HG03039 (cell line): ENCODE results near the gene PDLIM5.
"Not testable (repeated sequence)": the region's sequence is repeated elsewhere in the genome, so short reads cannot be mapped to it uniquely, and the experiment has no call there.

ENCODE experiments used
- ATAC-seq: cut with Tn5 transposase; IDR thresholded peaks from one replicate; pipeline ENCODE4 v1.9.1; 2021; ENCODE audit warnings: mild to moderate bottlenecking, moderate library complexity; ENCODE audit not compliant: unreplicated experiment

PDLIM5 gene

DNA sequence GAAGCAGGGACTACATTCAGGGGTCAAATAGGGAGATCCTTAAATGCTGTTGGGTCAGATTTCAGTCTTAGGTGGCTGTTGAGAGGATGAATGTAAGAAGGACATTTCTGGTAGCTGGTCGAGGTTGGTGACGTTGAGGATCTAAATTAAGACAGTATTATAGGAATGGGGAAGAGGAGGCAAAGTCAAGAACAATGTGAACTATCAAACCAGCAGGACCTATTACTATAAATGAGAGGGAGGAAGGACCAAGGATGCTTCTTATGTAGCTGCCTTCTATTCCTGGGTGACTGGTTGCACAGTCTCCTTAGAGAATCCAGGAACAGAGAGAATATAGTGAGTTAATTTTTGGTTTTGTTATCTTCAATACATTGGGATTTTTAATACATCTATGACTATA lies 187.6 kb downstream of the PDLIM5 start:
- ATAC-seq, result no peak

DNA sequence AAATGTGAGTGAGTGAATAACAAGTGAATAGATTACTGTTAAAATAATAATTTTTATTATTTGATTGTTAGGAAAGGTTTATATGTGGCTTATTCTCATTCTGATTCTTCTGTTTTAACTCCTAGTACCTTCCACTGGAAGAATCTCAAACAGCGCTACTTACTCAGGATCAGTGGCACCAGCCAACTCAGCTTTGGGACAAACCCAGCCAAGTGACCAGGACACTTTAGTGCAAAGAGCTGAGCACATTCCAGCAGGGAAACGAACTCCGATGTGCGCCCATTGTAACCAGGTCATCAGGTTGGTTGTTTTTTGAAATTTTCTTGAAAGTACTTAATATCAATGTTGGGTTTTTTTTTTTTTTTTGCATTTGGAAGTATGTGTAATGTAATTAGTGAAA lies 188.4 kb downstream of the PDLIM5 start:
- ATAC-seq, result no peak

DNA sequence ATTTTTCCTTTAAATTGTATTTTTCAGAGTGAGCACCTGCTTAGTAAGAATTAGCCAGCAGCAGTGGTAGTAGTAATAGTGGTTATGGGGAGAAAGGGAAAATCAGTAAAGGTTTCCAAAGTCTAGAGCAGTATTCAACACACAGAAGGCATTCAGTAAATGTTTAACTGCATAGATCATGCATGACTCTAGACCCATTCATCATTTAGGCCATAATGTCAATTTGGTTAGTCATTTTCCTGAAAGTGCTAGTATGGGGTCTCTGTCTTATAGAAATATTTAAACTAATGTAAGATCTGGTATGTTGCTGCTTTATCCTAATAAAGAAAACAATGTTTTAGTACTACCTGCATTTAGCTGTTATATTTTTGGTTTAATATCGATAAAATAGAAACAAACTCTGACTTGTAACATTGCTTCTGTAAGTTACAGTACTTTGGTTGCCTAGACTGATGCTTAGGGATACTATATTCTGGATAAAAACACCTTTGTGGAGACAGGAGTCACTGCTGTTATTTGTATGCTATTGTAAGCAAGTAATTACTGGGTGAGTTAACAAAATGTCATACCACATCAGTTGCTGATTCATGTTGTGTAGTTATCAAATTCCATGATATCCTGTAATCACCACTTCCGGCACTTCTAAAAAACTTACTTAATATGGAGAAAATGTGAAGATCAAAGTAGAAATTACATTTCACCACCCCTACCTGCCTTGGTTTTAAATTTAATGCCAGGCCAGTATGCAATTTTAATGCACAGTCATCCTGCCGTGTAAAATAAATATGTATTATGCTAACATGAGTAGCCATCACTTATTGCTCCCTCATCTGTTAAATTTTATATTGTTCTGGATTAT lies 190.2 kb downstream of the PDLIM5 start:
- no peak for ATAC-seq

DNA sequence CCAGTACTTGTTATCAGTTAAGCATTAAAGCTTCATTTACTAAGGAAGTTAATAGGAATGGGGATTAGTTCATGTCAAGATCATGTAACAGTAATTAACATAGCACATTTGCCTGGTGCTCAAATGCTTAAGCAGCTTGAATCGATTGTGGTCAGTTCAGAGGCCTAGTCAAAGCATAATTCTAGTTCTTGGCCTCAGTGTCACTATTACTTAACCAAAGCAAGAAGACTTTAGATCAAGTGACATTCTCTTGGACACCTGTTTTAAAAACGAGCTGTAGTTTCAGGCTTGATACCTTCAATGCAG lies 190.8 kb downstream of the PDLIM5 start:
- no peak for ATAC-seq

- no peak for ATAC-seq
Observed at GRCh38 chr4:94648699-94649098, 197.0 kb downstream of the PDLIM5 start.

DNA sequence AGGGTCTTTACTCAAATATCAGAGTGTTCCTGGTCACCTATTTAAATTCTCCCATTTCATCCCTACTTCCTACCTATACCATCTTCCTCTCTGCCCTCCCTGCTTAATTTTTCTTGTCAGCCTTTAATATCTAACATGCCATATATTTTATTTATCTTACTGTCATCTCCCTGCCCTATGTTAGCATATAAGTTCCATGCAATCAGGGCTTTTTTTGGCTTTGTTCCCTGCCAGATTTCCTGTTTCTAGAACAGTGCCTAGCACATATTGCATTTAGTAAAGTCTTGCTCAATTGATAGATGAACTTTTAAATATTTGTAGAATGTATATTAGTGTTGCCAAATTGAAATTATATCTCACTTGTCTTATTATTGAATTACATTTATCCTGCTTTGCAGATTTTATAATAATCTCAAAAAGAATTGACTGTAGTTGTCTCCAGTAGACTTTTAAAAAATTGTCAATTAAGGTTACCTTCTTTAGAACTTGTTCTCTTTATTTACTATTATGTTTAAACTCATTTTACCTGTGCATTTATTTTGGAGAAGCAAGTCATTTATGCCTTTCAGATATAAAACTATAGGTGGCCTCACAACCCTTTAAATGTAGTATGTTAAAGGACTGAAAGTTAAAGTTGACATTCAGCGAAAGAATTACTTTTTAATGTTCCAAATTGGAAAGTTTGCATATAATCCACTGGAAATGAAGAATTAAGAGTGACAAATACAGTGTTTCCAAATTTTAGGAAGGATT lies 197.8 kb downstream of the PDLIM5 start:
- no peak for ATAC-seq

- ATAC-seq, result no peak
Observed at GRCh38 chr4:94650134-94650495, 198.4 kb downstream of the PDLIM5 start.

- no peak for ATAC-seq
Observed at GRCh38 chr4:94650690-94651089, 198.9 kb downstream of the PDLIM5 start.

GRCh38 chr4:94653095-94653649 lies 201.4 kb downstream of the PDLIM5 start:
- ATAC-seq, result no peak

GRCh38 chr4:94653984-94654609 lies 202.4 kb downstream of the PDLIM5 start:
- no peak for ATAC-seq

DNA sequence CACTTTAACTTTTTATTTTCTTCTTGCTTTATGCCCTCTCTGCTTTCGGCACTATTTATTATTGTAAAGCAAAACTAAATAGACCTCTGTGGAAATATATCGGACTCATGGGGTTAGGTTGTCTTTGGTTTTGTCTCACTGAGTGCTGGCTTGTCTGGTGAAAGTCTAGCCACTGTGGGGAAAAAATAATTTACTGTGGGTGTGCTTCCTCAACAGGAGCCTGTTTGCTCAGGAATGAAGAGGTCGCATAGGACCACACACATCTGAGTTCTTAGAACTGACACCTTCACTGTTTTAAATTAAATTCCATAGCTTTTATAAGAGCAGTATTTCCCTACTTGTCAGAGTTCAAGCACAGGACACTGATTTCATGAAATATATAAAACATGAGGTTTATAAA lies 203.0 kb downstream of the PDLIM5 start:
- no peak for ATAC-seq

- no peak for ATAC-seq
Observed at GRCh38 chr4:94660614-94661013, 208.9 kb downstream of the PDLIM5 start.

DNA sequence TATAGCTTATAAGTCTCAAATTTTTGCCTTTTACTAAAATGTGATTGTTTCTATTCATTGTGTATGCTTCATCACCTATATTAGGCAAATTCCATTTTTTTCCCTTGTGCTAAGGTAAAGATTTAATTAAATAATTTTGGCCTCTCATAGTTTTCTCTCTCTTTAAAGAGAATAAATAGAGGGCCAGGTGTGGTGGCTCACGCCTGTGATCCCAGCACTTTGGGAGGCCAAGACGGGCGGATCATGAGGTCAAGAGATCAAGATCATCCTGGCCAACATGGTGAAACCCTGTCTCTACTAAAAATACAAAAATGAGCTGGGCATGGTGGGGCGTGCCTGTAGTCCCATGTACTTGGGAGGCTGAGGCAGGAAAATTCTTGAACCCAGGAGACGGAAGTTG lies 213.3 kb downstream of the PDLIM5 start:
- ATAC-seq, result not testable (repeated sequence)

GRCh38 chr4:94665500-94666404 lies 214.0 kb downstream of the PDLIM5 start:
- ATAC-seq, result no peak

DNA sequence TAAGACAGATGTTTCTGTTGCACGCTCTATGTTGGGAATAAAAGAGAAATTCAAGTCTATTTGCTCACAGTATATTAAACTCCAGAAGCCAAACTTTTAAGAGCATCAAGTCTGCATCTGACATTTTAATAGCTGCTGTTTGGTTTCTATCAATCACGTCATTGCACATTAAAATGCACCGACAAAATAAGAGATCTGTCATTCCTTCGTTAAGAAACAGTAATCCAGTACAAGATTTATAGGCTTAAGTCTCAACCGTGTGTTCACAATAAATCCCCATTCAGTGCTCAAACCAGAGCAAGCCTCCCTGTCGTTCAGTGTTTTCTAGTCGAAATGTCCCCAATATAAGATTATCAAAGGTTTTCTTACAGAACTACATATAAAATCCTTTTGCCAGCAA lies 217.0 kb downstream of the PDLIM5 start:
- no peak for ATAC-seq

GRCh38 chr4:94669672-94670664 lies 218.2 kb downstream of the PDLIM5 start:
- no peak for ATAC-seq

GRCh38 chr4:94671113-94671512 lies 219.4 kb downstream of the PDLIM5 start:
- ATAC-seq, result no peak

- ATAC-seq, result no peak
Observed at GRCh38 chr4:94673961-94674360, 222.2 kb downstream of the PDLIM5 start.

DNA sequence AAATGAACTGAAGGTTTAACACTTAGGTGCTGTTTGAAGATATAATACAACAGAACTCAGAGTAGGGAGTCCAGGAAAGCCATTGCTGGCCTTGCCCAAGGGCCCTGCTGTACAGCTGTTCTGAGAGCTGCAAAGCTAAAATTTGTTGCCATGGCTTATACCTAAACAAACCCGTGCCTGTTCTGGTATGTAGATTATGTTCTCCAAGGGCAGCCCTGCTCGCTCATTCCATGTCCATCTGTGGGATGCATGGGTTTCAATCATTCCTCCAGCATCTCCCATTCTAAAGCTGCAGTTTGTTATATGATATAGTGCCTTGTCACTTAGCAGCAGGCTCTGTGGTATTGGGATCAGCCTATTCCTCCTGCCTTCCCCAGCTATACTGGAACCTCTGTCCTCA lies 225.2 kb downstream of the PDLIM5 start:
- ATAC-seq, result no peak
